PFSK-1 (cell line): ENCODE data around the gene MAGI1.

Source experiments
- FOXP2 ChIP-seq: optimal IDR thresholded peaks from 2 replicates; pipeline ENCODE3; 2011; ENCODE audit warnings: borderline replicate concordance, control low read depth, inconsistent platforms; ENCODE audit not compliant: insufficient read depth; ENCODE audit errors: extremely low read length, extremely low read depth
- POLR2AphosphoS5 ChIP-seq: IDR thresholded peaks from 2 replicates; pipeline ENCODE4 v1.6.1; 2012; ENCODE audit warnings: low read depth, mild to moderate bottlenecking, control low read depth, low read length, moderate library complexity
- REST ChIP-seq, 2 experiments: IDR thresholded peaks; 2 replicates each; pipeline versions ENCODE4 v1.6.1 to v1.8.0; 2011 to 2012; ENCODE audit warnings: low read depth in 2 of 2, low read length in 2 of 2, control low read depth in 1 of 2, inconsistent platforms in 1 of 2, mild to moderate bottlenecking in 1 of 2, moderate library complexity in 1 of 2; ENCODE audit not compliant: insufficient read depth in 1 of 2
- SIN3A ChIP-seq: IDR thresholded peaks from 2 replicates; pipeline ENCODE4 v1.6.1; 2012; ENCODE audit warnings: mild to moderate bottlenecking, low read length, moderate library complexity, borderline replicate concordance; ENCODE audit not compliant: insufficient read depth
- TAF1 ChIP-seq: IDR thresholded peaks from 2 replicates; pipeline ENCODE4 v1.6.1; 2012; ENCODE audit warnings: low read length, control low read depth, borderline replicate concordance; ENCODE audit not compliant: insufficient read depth

Gene MAGI1

DNA sequence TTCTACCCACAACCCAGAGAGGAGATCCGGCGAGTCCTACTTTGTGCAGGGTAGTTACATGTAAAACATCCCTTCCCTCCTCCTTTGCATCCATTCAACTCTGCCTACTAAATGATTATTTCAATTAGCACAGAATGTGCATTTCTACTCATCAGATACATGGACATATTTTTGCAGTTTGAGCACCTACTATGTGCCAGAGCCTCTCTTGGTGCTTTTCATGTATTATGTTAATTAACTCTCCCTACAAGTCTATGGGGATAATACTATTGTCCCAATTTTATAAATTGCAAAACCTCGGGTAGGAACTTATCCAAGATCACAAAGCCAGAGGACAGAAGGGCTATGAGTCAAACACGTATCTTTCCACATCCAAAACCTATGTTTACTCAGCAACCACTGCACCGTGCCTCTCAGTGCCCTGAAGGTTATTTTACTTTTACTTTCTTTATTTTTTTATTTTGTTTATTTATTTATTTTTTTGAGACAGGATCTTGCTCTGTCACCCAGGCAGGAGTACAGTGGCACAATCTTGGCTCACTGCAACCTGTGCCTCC lies 432.8 kb downstream of the MAGI1 start:
- TF ChIP-seq POLR2AphosphoS5 (no peak), REST (IDR thresholded peaks at IDR 0.05; ENCODE audit: insufficient read depth in 1 of 2, low read depth in 2 of 2, low read length in 2 of 2) (no peak), FOXP2 (no peak), TAF1 (no peak), SIN3A (no peak)

DNA sequence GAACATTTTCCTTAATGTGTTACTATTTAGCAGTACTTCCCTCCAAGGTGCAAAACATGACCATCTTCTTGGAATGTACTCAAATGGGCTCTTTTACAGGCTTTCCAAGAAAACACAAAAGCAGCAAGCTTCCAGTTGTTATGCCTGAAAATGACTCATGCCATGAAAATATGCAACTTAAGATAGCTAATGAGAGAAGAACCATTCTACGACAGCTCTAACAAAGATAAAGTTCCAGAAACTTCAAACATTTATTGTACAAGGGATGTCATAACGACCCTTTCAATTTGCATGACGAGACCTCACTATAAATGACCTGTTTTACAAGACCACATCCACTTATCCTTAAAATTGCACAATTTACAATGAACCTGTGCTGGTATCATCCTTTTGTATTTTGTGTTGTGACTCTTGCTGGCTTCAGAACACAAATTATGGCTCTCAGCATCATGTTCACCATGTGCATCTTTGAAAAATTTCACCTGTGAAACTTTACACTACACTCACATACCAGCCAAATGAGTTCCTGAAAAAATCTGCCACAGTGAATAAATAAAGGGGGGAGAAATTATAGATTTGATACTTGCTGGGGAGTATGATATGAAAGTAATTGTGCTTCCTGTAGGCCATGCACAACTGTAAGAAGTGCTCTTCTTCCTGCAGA lies 433.7 kb downstream of the MAGI1 start:
- no peak for TF ChIP-seq SIN3A
- no peak for TF ChIP-seq FOXP2
- no peak for TF ChIP-seq POLR2AphosphoS5
- TF ChIP-seq TAF1, result no peak
- no peak for TF ChIP-seq REST (IDR thresholded peaks at IDR 0.05; ENCODE audit: insufficient read depth in 1 of 2, low read depth in 2 of 2, low read length in 2 of 2)

GRCh38 chr3:65603631-65604030 lies 435.1 kb downstream of the MAGI1 start:
- TF ChIP-seq FOXP2 (no peak), REST (IDR thresholded peaks at IDR 0.05; ENCODE audit: insufficient read depth in 1 of 2, low read depth in 2 of 2, low read length in 2 of 2) (no peak), SIN3A (no peak), POLR2AphosphoS5 (no peak), TAF1 (no peak)

- TF ChIP-seq FOXP2, result no peak
- TF ChIP-seq REST (IDR thresholded peaks at IDR 0.05; ENCODE audit: insufficient read depth in 1 of 2, low read depth in 2 of 2, low read length in 2 of 2), result no peak
- no peak for TF ChIP-seq TAF1
- TF ChIP-seq SIN3A, result no peak
These were observed 437.8 kb downstream of the MAGI1 start for GRCh38 chr3:65600888-65601287.
